NCI-H510A (cell line): ENCODE data around the gene RHOF.
"Not testable (repeated sequence)": the region's sequence is repeated elsewhere in the genome, so short reads cannot be mapped to it uniquely, and the experiment has no call there.

Experiments used
- DNase-seq: peaks from one replicate; lab custom pipeline; 2025; lab: John Stamatoyannopoulos, UW

Gene RHOF

GRCh38 chr12:121745545-121745944 is 47.9 kb downstream of the RHOF start:
- not testable (repeated sequence) for DNase-seq

- DNase-seq: no peak
Observed at GRCh38 chr12:121741743-121742142, 51.7 kb downstream of the RHOF start.

GRCh38 chr12:121740847-121741246 is 52.6 kb downstream of the RHOF start:
- no peak for DNase-seq

- DNase-seq: no peak
Observed at GRCh38 chr12:121738340-121738858, 55.1 kb downstream of the RHOF start.

DNA sequence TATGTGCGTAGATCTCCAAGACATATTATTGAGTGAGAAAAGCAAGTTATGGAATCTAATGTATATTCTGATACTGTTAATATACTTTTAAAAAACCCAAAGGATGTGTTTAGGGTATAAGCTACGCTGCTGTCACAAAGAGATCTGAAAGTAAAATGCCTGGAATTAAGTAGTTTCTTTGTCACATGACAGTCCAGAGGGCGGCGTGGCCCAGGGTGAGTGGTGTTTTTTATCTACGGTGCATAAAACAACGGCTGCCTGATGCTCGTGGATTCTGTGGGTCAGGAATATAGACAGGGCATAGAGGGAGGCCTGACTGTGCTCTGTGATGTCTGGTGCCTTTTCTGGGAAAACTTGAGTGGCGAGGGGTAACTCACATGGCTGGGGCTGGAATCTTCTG is 59.6 kb downstream of the RHOF start:
- no peak for DNase-seq

- no peak for DNase-seq
Observed at GRCh38 chr12:121731473-121731872, 62.0 kb downstream of the RHOF start.

DNA sequence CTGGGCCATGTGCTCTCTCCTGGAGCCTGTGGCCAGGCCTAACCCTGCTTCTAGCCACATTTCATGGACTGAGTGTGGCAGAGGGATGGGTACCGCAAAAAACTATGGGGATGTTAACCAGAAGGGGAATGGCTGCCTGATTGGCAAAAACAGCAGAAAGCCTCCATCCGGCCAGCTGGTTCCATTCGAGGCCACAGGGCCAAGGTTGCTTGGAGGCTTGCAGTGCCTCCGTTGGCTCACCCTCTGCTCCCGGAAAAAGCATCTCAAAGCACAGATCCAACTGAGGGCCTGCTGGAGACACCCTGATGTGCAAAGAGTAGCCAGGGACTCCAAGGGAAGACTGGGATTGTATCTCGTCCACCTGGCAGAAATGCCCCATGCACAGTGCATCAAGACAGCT is 64.5 kb downstream of the RHOF start:
- no peak for DNase-seq
